Gastroesophageal sphincter (tissue), 3 donors: ENCODE data around the gene MAL.

Source experiments
- CTCF ChIP-seq, 4 experiments: fragments of 200-600 bp in 2 of 4; fragments of 450-650 bp in 2 of 4; sonication (generic) in 1 of 4; IDR thresholded peaks; one replicate each; pipeline ENCODE4 v1.5.1; 2017 to 2019; ENCODE audit warnings: antibody characterized with exemption in 4 of 4, mild to moderate bottlenecking in 2 of 4, moderate library complexity in 2 of 4
- POLR2A ChIP-seq, 2 donors: fragments of 450-650 bp; IDR thresholded peaks; one replicate each; pipeline ENCODE4 v1.6.1; 2017; ENCODE audit warnings: antibody characterized with exemption in 2 of 2, mild to moderate bottlenecking in 2 of 2, moderate library complexity in 1 of 2
- POLR2AphosphoS5 ChIP-seq: sonication (generic); formaldehyde crosslinking; IDR thresholded peaks from one replicate; pipeline ENCODE4 v1.6.1; 2017; ENCODE audit warnings: antibody characterized with exemption

- TF ChIP-seq CTCF (IDR thresholded peaks at IDR 0.05): no peak
- TF ChIP-seq POLR2AphosphoS5: no peak
- no peak for TF ChIP-seq POLR2A (IDR thresholded peaks at IDR 0.05)
Measured at GRCh38 chr2:95001701-95002100, 23.8 kb upstream of the MAL start.
